ENCODE data around the gene WASHC4.

DNA sequence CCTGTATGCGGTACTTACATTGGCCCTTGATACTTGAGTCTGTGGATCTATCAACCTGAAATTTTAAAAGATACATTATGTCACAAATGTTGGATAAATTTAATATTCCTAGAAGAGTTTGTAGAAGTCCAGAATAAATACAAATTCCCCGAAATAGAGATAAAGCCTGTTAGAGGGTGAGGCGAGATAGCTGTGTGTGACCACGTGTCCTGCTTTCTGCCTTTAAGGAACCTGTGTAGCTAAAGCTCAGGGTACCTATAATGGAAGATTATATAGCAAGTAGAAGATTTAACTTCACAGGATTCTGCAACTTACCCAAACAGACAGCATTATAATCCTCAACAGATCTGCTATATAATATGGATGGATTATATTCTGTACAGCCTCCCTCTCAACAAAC lies 69.7 kb downstream of the WASHC4 start:
- TF ChIP-seq, protein P1, sequence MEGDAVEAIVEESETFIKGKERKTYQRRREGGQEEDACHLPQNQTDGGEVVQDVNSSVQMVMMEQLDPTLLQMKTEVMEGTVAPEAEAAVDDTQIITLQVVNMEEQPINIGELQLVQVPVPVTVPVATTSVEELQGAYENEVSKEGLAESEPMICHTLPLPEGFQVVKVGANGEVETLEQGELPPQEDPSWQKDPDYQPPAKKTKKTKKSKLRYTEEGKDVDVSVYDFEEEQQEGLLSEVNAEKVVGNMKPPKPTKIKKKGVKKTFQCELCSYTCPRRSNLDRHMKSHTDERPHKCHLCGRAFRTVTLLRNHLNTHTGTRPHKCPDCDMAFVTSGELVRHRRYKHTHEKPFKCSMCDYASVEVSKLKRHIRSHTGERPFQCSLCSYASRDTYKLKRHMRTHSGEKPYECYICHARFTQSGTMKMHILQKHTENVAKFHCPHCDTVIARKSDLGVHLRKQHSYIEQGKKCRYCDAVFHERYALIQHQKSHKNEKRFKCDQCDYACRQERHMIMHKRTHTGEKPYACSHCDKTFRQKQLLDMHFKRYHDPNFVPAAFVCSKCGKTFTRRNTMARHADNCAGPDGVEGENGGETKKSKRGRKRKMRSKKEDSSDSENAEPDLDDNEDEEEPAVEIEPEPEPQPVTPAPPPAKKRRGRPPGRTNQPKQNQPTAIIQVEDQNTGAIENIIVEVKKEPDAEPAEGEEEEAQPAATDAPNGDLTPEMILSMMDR (conservative IDR thresholded peaks at IDR 0.05; ENCODE audit: low read depth, low read length), result no peak
- TF ChIP-seq EZH2 (IDR thresholded peaks at IDR 0.05; ENCODE audit: low read length, unreplicated experiment) (no peak), EZH2phosphoT487 (IDR thresholded peaks at IDR 0.05; ENCODE audit: borderline replicate concordance, low read length) (no peak)
